ENCODE data around the gene WAPL.
"Not testable (repeated sequence)": the region's sequence is repeated elsewhere in the genome, so short reads cannot be mapped to it uniquely, and the experiment has no call there.

The WAPL gene, protein sequence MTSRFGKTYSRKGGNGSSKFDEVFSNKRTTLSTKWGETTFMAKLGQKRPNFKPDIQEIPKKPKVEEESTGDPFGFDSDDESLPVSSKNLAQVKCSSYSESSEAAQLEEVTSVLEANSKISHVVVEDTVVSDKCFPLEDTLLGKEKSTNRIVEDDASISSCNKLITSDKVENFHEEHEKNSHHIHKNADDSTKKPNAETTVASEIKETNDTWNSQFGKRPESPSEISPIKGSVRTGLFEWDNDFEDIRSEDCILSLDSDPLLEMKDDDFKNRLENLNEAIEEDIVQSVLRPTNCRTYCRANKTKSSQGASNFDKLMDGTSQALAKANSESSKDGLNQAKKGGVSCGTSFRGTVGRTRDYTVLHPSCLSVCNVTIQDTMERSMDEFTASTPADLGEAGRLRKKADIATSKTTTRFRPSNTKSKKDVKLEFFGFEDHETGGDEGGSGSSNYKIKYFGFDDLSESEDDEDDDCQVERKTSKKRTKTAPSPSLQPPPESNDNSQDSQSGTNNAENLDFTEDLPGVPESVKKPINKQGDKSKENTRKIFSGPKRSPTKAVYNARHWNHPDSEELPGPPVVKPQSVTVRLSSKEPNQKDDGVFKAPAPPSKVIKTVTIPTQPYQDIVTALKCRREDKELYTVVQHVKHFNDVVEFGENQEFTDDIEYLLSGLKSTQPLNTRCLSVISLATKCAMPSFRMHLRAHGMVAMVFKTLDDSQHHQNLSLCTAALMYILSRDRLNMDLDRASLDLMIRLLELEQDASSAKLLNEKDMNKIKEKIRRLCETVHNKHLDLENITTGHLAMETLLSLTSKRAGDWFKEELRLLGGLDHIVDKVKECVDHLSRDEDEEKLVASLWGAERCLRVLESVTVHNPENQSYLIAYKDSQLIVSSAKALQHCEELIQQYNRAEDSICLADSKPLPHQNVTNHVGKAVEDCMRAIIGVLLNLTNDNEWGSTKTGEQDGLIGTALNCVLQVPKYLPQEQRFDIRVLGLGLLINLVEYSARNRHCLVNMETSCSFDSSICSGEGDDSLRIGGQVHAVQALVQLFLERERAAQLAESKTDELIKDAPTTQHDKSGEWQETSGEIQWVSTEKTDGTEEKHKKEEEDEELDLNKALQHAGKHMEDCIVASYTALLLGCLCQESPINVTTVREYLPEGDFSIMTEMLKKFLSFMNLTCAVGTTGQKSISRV (N-terminal part only)

DNA sequence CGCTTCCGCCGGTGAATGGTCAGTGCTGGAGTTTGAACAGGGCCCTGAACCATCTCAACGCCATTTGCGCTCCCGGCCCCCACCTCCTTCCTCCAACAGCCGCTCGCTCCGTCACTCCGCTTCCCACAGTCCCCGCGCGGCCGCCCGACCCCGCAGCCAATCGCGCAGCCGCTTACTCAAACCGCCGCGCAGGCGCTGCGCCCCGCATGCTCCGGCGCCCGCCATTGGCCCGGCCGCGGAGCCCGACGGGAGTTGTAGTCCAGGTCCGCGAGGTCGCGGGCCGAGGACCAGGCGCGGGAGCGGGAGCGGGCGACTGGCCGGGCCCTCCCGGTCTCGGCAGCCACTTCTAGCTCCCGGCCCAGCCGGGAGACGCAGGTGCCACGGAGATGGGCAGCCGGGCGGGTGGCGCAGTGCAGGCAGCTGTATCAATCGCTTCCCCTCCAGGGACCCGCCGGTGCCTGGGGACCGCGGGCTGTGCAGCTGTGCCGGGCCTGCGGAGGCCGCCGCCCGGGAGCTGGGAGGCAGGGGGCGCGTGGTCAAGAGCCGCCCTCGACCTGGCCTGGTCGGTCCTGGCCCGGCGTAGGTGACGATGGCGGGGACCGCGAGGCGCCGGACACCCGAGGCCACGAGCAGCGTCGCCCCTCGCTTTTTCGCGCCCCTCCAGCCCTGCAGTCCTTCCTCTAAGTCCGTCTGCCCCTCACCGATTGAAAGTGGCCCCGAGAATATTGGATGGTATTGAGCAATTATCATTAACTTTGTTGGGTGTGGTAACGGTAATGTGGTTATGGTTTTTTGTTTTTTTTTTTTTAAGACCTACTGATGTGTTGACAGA, at the start of gene WAPL:
Gene WAPL, minus strand, starts transcription at position 115 of the 832 bp plus-strand sequence. CDS start 3,723 bp downstream, outside the sequence.
- peak; percentile 89 for DNase-seq

DNA sequence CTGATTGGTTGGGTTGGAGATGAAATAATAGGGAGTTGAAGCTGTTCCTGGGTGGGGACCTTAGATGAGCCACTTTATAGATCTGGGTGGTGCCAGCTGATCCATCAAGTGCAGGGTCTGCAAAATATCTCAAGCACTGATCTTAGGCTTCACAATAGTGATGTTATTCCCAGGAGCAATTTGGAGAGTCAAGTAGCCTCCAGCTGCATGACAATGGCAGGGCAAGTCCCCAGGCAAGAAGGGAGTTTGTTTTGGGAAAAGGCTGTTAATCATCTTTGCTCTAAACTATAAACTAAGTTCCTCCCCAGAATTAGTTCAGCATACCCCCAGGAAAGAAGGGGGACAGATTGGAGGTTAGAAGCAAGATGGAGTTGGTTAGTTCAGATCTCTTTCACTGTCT, 47.7 kb upstream of the WAPL start:
- no peak for DNase-seq

DNA sequence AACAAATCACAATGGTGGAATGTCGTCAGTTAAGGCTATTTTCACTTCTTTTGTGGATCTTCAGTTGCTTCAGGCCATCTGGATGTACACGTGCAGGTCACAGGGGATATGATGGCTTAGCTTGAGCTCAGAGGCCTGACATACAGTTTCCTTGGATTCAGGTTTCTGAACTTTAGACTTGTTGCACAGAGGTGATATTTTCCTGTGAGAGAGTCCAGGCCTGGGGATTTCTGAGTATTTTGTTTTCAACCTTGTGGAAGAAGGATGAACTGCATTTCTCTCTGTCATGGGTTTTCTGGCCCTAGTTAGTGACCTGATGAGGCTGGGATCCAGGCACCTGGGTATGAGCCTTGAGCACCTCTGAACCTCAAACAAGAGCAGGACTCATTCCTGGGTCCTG, 44.9 kb upstream of the WAPL start:
- DNase-seq = not testable (repeated sequence)

DNA sequence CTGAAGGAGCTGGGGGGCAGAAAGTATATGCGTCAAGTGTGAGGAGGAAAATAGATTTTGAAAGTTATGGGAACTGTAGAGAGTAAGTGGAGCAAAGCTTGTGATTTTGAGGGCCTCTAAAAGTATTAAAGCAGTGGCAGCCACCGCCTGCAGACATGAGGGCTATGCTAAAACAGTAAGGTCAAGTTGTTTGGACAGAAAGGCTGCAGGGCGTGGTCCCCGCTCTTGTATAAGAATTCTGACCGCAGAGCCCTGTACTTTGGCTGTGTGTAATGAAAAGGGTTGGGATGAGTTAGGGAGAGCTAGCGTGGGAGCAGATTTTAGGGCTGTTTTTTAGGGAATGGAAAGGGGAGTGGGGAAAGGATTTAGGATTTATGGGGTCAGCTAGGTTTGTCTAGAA, 41.7 kb upstream of the WAPL start:
- not testable (repeated sequence) for DNase-seq

DNA sequence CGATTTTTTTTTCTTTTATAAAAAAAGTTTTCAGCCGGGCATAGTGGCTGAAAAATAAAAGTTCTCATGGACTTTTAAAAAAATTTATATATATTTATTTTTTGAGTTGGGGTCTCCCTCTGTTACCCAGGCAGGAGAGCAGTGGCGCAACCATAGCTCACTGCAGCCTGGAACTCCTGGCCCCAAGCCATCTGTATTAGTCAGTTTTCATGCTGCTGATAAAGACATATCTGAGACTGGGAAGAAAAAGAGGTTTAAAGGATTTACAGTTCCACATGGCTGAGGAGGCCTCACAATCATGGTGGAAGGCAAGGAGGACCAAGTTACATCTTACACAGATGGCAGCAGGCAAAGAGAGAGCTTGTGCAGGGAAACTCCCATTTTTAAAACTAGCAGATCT, 37.1 kb upstream of the WAPL start:
- DNase-seq = peak; percentile 8

DNA sequence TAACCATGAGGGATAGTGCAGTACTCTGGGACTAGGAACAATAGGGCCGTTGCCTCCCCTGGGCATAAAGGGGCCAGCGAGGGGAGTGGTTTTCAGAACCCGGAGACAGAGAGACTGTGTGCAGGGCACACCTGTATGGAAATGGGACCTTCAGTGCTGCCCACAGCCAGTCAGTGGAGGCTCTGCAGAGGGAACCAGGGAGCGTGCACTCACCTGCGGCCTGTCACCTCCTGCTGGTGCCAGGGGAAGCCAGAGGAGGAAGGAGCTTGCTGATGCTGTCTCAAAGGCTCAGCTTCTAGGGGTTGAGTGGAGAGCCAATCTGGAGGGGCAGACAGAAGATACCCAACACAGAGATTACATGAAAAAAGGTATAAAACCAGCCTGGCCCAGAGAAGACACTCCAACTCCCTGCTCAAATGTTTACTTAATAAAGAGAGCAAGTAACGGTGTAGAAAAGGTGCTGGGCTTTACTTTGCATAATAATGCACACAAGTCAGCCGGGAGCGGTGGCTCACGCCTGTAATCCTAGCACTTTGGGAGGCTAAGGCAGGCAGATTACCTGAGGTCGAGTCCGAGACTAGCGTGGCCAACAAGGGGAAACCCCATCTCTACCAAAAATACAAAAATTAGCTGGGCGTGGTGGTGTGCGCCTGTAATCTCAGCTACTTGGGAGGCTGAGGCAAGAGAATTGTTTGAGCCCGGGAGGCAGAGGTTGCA, 35.5 kb upstream of the WAPL start:
- DNase-seq = no peak

DNA sequence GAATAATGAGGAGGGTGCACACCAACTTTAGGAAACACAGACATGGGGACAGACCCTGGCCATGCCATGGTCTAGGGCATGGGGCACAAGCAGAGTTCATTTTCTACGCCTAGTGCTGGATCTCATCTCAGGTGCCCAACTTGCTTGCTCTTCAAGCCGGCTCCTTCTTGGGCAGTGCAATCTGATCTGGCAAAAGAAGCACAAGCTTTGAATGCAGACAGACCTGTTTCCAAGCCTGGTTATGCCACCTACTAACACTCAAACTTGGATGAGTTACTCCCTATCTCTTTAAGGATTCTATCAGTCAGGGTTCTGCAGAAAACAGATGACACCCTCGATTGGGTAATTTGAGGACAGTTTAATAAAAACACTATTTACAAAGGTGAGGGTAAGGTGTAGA, 34.9 kb upstream of the WAPL start:
- DNase-seq = no peak

DNA sequence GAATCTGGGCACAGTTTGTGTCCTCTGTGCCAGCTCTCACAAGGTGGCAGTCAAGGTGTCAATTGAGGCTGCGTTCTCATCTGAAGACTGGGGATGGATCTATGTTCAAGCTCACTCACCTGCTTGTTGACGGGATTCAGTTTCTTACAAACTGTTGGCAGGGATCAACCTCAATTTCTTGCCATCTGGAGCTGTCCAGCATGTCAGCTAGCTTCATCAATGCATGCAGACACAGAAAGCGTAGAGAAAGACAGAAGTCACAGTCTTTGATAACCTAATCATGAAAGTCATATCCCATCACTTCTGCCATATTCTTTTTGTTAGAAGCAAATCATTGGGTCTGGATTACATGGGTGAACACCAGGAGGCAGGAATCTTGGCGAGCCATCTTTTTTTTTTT, 32.0 kb upstream of the WAPL start:
- DNase-seq = no peak

DNA sequence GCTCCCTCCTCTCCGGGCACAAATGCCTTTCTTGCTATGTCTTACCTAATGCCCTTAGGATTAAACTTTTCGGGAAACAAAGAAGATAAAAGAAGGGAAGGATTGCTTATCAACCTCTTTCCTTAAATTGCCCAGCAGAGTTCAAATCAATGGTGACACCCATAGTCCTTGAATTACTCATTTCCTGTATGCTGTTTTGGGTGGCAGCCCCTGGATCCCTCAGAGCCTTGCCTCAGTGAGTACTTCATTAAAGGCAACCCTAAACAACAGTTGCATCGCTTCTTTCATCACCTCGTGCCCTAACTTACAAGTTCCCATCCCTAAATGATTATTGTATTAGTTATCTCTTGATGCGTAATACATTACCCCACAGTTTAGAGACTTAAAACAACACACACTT, 31.6 kb upstream of the WAPL start:
- no peak for DNase-seq

DNA sequence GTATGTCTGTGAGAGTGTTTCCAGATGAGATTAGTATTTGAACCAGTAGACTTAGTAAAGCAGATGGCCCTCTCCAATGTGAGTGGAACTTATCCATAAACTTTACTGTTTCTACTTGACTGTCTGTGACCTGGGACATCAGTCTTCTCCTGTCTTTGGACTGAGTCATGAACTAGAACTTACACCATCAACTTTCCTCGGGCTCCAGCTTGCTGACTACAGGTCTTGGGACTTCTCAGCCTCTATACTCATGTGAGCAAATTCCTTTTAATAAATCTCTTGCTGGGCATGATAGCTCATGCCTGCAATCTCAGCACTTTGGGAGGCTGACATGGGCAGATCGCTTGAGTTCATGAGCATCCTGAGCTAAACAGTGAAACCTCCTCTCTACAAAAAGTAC, 25.7 kb upstream of the WAPL start:
- no peak for DNase-seq

DNA sequence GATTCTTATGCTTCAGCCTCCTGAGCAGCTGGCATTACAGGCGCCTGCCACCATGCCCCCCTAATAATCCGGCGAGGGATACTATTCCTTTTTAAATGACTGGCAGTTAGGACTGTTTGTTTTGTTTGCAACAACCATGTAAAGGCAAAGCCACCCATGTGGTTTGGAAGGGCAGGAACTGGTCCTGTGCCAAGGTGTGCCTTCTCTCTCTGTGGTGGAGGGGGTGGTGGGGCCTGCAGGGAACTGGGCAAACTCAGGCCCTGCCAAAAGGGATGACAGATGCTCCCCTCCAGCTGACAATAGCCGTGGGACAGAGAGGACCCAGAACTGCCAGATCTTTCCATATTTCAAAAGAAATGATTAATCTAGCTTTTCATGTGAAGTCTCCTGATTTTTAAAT, 23.5 kb upstream of the WAPL start:
- DNase-seq = no peak

DNA sequence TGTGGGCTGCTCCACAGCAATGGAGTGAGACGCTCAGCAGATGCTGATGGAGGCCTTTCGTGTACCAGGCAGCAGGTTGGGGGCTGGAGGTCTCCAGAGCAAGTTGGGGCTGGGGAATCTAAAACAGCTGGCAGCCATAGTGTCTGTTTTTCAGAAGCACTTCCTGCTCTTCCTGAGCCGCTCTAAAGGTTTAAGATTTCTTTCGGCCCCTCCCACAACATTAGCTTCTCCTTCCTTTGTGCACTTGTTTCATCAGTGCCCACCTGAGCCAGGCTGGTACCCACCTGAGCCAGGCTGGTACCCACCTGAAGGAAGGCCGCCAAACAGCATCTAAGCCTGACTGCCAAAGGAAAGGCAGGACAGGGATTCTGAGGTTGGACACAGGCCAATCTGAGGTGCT, 18.4 kb upstream of the WAPL start:
- DNase-seq = no peak

DNA sequence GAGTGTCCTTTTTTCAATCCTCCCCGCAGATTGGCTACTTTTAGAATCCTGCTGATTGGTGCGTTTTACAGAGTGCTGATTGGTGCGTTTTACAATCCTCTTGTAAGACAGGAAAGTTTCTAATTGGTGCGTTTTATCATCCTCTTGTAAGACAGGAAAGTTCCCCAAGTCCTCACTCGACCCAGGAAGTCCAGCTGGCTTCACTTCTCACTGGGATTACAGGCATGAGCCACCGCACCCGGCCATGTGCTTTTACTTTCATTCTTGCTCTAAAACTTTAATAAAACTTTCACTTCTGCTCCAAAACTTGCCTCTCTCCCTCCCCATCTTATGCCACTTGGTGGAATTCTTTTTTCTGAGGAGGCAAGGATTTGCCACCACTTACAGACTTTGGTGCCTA, 17.0 kb upstream of the WAPL start:
- no peak for DNase-seq

DNA sequence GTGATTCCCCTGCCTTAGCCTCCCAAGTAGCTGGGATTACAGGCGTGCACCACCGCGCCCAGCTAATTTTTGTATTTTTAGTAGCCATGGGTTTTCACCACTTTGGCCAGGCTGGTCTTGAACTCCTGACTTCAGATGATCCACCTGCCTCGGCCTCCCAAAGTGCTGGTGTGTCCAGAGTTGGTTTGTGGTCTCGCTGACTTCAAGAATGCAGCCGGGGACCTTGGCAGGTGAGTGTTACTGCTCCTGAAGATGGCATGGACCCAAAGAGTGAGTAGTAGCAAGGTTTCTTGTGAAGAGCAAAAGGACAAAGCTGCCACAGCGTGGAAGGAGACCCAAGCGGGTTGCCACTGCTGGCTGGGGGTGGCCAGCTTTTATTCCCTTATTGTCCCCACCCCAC, 16.4 kb upstream of the WAPL start:
- DNase-seq = not testable (repeated sequence)

DNA sequence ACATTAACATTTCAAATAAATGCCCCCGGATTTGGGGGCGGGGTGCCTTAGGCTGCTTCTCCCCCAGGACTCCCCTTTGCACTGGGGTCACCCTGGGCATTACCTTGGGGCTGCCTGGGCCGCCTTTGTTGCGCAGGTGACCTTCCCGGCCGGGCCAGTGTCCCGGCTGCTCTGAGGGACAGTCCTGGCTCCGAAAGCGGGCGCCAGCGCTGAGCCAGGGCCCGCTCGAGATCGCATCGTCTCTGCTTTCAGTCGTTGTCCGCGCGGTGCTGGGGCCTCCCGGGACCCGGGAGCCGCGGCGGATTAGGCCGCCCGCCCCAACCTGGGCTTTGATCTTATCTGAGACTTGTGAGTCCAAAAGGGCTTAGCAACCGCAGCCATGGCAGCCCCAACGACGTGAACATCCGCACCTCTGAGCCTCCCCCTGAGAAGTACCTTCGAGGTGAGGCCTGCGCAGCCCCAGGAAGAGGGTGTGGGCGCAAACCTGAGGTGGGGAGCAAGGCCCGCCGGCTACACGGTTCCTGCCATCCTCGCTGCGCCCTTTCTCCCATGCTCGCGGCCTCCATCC, 14.8 kb upstream of the WAPL start:
- no peak for DNase-seq

DNA sequence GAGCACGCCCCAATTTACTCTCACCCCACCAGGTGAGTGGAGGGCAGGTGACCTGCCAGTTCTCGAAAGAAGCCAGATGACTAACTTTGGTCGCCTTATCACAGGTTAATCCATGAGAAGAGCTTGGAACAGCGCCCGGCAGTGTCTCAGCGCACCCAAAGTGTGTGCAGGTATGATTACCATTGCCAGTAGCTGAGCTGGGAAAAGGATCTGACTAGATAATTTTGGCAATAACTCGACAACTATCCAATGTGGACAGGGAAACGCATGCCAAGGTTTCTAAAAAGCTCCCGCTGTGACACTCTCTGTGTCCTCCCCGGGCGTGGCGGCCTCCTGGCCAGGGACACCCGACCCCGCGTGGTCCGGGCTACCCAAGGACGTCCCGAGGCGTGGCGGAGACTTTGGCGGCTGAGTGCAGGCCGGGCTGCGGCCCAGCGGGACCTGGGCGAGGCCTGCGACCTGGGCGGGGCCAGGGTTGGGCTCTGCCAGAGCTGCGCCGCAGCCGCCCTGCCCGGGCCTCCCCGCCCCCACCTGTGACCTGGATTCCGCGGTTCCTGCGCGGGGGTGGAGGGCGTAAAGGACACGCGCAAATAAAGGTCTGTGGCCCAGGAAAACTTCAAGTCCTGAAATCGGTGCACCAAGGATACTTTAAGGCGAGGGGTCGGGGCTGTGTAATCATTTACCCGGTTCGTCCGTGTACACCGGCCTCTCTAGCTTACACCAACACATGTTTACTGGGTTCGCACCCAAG, 13.7 kb upstream of the WAPL start:
- DNase-seq = no peak

DNA sequence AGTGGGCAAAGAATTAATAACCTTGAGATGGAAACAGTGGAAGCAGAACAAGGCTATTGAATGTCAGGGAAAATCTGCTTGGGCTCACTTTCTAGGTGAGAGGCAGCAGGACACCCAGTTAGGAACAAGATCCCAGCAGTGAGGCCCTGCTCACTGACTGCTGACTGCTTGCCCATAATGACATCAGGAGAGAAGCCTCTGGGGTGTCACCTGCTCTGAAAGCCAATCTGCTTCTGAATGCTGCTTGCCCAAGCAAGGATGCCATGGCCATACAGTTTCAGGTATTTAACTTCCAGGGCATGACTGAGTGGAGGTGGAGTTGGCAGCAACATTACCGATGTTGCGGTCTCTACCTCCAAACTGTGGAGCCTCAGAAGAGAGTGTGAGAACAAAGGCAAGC, 11.7 kb upstream of the WAPL start:
- DNase-seq = no peak

DNA sequence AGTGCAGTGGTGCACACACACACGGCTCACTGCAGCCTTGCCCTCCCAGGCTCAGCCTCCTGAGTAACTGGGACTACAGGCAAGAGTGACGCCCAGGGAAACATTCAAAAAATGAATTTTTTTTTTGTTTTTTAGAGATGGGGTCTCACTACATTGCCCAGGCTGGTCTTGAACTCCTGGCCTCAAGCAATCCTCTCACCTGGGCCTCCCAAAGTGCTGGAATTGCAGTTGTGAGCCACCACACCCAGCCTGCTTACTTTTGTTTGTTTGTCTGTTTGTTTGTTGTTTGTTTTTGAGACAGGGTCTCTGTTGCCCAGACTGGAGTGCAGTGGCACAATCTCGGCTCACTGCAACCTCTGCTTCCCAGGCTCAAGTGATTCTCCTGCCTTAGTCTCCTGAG, 7.1 kb upstream of the WAPL start:
- DNase-seq = not testable (repeated sequence)

DNA sequence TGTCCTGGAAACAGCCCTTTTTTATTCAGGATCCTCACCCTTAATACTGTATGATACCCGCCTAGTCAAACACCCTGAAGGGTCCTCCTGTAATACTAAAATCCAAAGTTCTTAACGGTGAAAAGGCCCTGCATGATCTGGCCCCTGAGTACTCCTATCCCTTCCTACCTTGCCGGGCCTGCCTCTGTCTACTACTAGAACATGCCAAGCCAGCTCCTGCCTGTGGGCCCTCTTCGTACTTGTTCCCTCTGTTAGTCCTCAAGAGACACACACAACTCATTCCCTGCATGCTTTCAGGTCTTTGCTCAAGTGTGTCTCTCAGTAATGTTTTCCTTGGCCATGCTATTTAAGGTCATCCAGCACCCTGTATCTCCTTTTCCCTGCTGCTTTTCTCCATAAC, 5.0 kb upstream of the WAPL start:
- no peak for DNase-seq

DNA sequence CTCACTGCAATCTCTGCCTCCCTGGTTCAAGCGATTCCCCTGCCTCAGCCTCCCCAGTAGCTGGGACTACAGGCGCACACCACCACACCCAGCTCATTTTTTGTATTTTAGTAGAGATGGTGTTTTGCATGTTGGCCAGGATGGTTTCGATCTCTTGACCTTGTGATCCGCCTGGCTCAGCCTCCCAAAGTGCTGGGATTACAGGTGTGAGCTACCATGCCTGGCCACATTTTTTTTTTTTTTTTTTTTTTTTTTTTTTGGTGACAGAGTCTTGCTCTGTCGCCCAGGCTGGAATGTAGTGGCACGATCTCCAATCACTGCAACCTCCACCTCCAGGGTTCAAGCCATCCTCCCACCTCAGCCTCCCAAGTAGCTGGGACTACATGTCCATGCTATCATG, 4.1 kb upstream of the WAPL start:
- DNase-seq = not testable (repeated sequence)

All from fibroblast of skin of right quadriceps (primary cell).